ENCODE measurements around the gene FEV.

FEV gene

DNA sequence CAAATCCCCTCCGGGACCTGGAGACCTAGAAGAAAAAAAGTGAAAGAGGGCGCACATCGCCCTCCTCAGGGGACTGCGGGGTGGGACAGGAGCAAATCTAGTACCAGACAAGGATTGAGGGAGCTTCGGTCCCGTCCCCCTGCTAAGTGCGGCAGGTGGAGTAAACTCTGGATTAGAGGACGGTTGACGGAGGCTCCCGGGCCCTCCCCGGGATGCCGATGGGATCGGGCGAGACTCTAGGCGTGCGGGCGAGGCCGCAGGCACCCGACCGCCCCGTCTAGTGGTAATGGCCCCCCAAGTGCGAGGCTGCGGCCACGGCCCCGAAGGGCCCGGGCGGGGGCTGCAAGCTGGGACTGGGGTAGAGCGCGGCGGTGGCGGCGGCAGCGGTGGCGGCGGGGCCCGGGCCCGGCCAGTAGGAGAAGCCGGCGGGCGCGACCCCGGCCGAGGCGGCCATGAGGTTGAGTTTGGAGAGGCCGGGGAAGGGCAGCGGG lies 3.5 kb downstream of the FEV start:
- peaks cover 26% of the 10 kb centered on the region for H3K36me3 ChIP-seq
- peak overlapping the region; percentile 96 for H3K4me3 ChIP-seq (ENCODE audit: low read depth, low read length)
- peaks cover 3% of the 10 kb centered on the region; the same call in 1 of the 2 replicates for H3K27me3 ChIP-seq
- no peaks in the 10 kb centered on the region for H3K9me3 ChIP-seq
- H3K4me1 ChIP-seq, result peaks cover 16% of the 10 kb centered on the region
- TF ChIP-seq, protein P1, sequence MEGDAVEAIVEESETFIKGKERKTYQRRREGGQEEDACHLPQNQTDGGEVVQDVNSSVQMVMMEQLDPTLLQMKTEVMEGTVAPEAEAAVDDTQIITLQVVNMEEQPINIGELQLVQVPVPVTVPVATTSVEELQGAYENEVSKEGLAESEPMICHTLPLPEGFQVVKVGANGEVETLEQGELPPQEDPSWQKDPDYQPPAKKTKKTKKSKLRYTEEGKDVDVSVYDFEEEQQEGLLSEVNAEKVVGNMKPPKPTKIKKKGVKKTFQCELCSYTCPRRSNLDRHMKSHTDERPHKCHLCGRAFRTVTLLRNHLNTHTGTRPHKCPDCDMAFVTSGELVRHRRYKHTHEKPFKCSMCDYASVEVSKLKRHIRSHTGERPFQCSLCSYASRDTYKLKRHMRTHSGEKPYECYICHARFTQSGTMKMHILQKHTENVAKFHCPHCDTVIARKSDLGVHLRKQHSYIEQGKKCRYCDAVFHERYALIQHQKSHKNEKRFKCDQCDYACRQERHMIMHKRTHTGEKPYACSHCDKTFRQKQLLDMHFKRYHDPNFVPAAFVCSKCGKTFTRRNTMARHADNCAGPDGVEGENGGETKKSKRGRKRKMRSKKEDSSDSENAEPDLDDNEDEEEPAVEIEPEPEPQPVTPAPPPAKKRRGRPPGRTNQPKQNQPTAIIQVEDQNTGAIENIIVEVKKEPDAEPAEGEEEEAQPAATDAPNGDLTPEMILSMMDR (IDR thresholded peaks at IDR 0.05; ENCODE audit: low read depth, low read length), result peak; percentile 45
- peak; percentile 60 for DNase-seq

DNA sequence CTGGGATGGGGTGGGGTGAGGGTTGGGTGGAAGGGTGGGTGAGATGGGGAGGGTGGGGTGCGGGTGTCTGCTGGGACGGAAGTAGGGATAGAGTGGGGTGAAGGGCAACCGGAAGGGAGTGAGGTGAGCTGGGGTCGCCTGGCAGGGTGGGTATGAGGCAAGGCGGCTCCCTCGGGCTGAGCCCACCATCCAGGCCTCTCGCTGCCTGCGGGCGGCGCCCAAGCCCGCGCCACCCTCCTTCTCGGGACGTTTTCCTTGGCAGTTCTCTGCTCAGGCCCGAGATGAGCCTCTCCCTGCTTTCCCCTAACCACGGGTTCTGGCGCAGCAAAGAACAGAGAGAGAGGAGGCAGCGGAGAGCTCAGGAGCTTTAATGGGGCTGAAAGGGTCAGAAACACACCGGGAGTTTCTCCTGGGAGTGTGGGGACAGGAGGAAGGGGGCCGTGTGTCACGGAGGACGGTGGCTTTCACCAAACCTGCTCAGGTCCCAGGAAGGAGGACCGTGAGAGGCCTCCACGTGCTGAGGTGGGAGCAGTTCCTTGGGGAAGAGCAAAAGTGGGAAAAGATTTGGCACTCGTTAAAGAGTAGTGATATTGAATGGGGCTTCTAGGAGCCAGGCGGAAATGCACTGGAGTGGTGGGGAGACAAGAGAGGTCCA lies 4.1 kb downstream of the FEV start:
- peak overlapping the region; percentile 60 for H3K4me3 ChIP-seq (ENCODE audit: low read depth, low read length)
- H3K4me1 ChIP-seq, result peaks cover 10% of the 10 kb centered on the region
- TF ChIP-seq, protein P1 (IDR thresholded peaks at IDR 0.05; ENCODE audit: low read depth, low read length), result peak; percentile 31
- H3K9me3 ChIP-seq, result no peaks in the 10 kb centered on the region
- peak; percentile 72 for DNase-seq
- peaks cover 26% of the 10 kb centered on the region for H3K36me3 ChIP-seq
- peaks cover 3% of the 10 kb centered on the region; the same call in 1 of the 2 replicates for H3K27me3 ChIP-seq

DNA sequence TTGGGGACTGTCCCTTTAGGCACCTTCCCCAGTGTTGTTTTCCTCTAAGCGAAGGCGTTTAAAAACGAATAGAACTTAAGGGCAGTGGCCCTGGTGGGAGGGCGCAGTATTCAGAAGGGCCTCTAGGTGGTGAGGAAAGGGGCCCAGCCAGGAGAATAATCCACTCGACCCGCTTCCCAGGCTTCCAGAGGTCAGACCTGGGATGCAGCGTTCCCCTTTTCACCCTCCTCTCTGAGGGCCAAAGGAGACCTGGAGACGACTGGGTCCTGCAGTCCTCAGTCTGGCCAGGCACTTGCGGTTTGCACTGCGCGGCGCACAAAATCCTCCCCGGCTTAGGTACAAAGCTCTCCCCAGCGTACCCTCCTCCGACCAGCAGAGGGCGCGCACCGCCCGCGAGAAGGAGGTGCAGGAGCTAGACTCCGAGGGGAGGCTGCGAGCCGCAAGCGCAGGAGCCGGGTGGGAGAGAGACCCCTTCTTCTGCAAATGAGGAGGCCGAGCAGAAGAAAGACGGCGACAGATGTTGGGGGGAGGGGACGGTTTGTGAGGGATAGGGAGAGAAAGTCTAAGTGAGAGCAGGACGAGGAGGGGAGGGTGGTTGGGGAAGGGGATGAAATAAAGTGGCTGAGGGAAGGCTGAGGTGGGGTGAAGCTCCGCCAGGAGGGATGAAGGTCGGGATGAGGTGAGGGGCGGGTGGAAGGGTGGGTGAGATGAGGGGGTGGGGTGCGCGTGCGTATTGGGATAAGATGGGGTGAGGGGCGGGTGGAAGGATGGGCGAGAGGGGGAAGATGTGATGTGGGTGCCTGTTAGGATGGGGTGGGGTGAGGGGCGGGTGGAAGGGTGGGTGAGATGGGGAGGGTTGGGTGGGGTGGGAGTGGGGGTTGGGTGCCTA lies 4.9 kb downstream of the FEV start:
- Histone ChIP-seq H3K4me1 (peaks cover 7% of the 10 kb centered on the region), H3K36me3 (peaks cover 26% of the 10 kb centered on the region), H3K4me3 (ENCODE audit: low read depth, low read length) (peak overlapping the region; percentile 64), H3K9me3 (no peaks in the 10 kb centered on the region), H3K27me3 (peaks cover 3% of the 10 kb centered on the region; the same call in 1 of the 2 replicates)
- peak; percentile 94 for DNase-seq
- TF ChIP-seq, protein P1 (IDR thresholded peaks at IDR 0.05; ENCODE audit: low read depth, low read length), result peak; percentile 91

DNA sequence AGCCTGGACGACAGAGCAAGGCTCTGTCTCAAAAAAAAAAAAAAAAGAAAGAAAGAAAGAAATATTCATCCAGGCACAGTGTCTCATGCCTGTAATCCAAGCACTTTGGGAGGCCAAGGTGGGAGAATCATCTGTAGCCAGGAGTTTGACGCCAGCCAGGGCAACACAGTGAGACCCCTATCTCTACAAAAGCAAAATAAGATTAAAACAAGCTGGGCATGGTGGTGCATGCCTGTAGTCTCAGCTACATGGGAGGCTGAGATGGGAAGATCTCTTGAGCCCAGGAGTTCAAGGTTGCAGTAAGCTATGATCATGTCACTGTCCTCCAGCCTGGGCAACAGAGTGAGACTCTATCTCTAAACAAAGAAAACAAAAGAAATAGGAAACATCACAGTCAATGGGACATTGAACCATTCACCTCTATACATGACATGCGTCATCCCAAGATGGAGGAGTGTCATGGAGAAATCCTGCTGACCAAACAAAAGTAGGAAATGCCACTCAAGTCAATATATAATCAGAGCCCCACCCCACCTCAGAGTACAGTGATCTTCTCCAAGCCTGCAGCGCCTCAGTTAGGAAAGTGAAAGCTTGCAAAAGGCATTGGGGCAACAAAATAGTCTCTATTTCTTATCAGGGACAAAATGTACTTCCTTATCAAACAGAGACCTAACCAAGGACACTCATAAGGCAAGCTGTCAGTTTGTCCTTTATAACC lies 9.8 kb downstream of the FEV start:
- no peak for DNase-seq
- no peak overlapping the region for H3K4me3 ChIP-seq (ENCODE audit: low read depth, low read length)
- TF ChIP-seq, protein P1 (IDR thresholded peaks at IDR 0.05; ENCODE audit: low read depth, low read length), result no peak
- H3K9me3 ChIP-seq, result no peaks in the 10 kb centered on the region
- peaks cover 3% of the 10 kb centered on the region; the same call in 1 of the 2 replicates for H3K4me1 ChIP-seq
- H3K36me3 ChIP-seq, result no peaks in the 10 kb centered on the region
- H3K27me3 ChIP-seq, result no peaks in the 10 kb centered on the region

DNA sequence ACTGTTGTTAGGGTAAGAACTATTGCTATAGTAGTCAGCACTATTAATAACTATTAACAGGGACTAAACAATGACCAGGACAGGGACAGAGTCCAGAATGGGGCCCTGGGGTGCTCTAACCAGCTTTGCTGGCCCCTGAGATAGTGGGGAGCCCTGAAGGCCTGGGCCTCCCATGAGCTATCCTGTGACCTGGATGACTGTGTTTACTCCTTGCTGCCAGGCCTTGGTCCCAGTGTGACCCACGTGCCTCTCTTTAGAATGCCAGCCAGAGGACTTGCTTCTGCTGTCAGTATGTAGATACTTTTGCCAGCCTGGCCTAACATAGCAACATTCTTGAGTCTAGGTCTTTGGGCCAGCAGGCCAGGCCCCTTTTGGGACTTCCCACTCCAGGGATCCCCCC lies 14.1 kb downstream of the FEV start:
- H3K27me3 ChIP-seq, result no peaks in the 10 kb centered on the region

More for the DNA sequence above, 14.1 kb downstream of the FEV start:
- H3K9me3 ChIP-seq, result no peaks in the 10 kb centered on the region
- no peak overlapping the region for H3K4me3 ChIP-seq (ENCODE audit: low read depth, low read length)
- no peaks in the 10 kb centered on the region for H3K36me3 ChIP-seq
- DNase-seq, result no peak
- TF ChIP-seq, protein P1 (IDR thresholded peaks at IDR 0.05; ENCODE audit: low read depth, low read length), result no peak
- H3K4me1 ChIP-seq, result peaks cover 3% of the 10 kb centered on the region; the same call in 1 of the 2 replicates
